Smooth muscle cell of the brain vasculature (primary cell): Measurements from ENCODE around the gene TPSD1.

Experiments
- DNase-seq: peaks from one replicate; pipeline ENCODE4 v3.0.0-alpha.2; 2012; ENCODE audit warnings: low read depth, low spot score

Gene TPSD1

DNA sequence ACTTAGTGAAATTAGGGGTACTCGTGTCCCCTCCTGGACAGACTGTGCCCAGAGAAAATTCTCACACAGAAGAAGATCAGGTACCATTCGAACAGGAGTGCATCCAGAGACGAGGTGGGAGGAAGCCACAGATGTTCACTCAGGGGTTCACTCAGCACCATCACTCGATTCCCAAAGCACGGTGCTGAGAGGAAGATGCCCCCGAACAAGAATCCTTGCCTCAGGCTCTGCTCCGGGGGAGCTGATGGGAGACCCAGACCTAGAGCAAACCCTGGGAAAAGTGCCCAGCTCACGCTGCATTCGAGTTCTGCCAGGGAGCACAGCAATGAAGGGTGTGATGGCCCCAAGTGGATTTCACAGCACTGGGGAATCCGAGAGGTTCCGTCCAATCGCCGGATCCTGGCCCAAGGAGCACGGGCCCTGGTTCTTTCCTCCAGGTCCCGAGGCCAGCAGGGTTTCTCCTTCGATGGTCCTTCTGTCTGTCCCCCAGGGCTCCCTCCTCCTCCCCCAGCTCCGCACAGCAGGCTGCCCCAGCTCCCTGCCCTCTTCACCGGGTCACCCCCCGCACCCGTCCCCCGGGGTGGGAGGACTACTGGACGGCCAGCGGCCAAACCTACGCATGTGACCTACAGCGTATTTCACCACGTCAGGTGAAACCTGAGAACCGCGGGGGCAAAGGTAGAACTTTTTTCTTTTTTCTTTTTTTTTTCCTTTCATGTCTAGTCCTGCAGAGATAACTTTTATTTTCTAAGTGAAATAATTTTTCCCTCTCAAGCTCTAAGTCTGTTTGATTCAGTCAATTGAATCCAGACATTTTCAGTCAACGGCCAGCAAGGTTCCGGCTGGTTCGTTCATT lies 43.4 kb downstream of the TPSD1 start:
- no peak for DNase-seq

DNA sequence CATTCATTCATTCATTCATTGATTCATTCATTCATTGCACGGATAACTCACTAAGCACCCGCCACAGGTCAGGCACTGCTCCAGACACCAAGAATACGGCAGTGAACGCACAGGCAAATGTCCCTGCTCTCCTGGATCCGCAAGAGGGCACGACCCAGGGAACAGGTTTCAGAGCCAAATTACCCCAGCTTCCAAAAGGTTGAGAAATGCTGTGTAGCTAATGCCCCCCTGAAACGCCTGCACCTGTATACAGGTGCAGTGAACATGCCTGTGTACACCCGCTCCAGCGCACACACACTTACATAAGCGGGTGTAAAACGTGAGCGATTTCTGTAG lies 44.0 kb downstream of the TPSD1 start:
- DNase-seq: no peak

DNA sequence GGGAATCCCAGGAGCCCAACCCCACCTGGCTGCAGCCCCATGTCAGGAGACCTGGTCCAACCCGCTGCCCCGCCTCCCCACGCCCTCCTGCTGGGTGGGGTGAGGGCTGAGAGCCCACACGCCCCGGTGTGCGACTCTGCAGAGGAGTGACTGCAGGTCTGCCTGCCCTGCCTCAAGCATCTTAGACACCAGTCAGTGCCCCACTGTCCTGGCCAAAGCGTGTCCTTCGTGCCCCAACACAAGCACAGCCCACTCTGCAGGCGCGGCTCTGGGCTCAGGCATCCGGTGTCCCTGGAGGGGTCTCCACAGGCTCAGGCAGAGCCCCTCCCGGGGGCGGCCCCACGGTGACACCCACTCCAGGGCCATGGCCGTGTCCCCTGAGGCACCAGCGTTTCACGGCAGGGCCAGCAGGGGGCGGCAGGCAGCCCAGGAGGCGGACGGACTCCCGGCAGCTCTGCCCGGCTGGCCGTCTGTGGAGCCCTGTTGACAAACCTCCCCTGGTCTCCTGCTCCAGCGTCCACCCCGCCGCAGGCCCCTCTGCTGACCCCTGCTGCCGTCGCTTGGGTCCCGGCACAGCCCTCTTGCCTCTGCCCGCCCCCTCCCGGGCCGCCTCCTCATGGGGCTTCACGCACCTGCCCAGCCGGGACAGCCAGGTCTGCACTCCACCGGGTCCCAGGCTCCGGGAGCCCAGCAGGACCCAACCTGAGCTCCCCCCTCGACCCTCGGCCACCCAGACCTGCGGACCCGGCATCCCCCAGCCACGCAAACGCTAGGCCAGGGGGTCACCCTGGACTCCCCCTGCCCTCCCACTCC lies 45.0 kb downstream of the TPSD1 start:
- no peak for DNase-seq

DNA sequence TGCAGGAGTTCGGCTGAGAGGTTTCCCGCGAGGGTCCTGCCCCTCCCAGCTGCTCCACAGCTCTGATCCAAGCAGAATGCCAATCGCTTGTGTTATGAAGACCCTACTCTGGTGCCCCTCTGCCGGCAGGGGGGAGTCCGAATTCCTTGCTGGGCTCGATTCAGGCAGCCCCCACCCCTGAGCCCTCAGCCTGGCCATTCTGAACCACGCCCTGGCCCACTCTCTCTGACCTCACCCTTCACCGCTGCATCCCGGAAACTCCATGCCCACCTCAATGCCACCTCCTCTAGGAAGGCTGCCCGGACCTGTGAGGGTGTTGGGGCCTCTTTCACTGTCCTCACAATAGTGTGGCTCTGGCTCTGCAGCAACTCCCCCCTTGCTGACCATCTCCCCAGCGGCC lies 45.7 kb downstream of the TPSD1 start:
- DNase-seq: no peak

DNA sequence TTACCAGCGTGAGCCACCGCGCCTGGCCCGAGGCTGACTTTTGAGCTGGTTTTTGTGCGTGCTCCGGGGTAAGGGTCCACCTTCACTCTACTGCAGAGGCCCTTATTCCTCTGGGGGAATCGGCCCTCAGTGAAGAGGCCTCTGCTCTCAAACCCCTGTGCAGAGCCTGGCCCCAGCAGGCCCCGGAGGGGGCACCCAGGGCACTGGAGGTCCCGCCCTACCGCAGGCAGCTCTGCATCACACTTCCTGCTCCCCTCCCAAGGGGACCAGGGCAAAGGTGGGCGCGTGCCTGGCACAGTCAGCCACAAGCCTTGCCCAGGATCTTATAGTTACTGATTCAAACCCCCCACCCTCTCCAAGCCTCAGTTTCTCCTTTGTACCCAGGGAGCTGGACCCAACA lies 50.0 kb downstream of the TPSD1 start:
- no peak for DNase-seq

DNA sequence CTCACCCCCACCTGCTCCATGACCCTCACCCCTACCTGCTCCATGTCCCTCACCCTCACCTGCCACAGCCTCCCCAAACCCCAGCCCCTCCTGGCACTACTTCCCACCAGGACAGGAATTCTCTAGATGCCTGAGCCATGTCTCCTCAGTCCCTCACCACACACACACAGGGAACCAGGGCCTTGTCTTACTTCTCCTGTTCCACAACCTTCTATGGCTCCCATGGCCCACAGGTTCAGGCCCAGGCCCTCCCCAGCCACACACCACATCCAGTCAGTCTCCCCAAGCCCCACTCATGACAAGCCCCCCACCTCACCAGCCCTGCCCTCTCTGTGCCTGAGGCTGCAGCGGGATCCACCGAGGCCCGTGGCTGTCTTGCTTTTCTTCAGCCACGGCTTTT lies 50.5 kb downstream of the TPSD1 start:
- no peak for DNase-seq

DNA sequence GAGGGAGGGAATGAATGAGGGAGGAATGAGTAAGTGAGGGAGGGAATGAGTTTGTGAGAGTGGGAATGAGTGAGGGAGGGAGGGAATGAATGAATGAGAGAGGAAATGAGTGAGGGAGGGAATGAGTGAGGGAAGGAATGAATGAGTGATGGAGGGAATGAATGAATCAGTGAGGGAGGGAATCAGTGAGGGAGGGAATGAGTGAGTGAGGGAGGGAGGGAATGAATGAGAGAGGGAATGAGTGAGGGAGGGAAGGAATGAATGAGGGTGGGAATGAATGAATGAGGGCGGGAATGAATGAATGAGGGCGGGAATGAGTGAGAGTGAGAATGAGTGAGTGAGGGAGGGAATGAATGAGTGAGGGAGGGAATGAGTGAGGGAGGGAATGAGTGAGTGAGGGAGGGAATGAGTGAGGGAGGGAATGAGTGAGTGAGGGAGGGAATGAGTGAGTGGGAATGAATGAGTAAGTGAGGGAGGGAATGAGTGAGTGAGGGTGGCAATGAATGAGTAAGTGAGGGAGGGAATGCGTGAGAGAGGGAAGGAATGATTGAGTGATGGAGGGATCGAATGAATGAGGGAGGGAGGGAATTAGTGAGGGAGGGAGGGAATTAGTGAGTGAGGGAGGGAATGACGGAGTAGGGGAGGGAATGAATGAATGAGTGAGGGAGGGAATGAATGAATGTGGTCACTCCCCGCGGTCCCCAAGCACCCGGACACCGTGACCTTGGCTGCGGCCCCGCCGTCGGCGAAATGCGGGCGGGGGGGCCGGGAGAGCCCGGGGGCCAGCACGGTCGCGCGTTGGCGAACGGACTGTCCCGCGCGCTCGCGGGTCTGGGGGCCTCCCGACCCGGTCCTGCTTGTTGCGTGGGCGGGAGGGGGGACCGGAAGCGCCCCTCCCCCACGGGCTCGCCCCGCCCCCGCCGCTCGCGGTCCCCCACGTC lies 52.4 kb downstream of the TPSD1 start:
- no peak for DNase-seq
